ENCODE data around the gene TEDC1.

Gene TEDC1

DNA sequence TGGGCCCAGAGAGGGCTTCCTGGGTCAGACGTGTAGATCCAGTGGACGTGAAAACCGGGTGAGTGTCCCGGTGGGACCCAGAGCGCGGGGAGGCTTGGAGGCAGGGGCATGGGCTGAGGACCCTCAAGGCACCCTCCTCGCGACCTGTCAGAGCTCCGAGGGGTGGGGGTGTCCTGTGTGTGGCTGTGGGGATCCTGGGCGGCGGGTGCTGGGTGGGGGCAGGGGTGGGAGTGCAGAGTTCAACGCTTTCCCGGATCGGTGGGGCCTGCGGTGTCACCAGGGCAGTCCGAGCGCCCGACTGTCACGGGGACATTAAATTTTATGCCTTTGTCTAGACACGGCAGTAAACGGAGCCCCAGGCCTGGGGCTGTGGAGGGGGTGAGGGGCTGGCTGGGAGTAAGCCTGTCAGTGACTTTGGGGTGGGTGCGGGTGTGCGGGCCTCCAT, 36.4 kb downstream of the TEDC1 start:
- TF ChIP-seq, protein P1, sequence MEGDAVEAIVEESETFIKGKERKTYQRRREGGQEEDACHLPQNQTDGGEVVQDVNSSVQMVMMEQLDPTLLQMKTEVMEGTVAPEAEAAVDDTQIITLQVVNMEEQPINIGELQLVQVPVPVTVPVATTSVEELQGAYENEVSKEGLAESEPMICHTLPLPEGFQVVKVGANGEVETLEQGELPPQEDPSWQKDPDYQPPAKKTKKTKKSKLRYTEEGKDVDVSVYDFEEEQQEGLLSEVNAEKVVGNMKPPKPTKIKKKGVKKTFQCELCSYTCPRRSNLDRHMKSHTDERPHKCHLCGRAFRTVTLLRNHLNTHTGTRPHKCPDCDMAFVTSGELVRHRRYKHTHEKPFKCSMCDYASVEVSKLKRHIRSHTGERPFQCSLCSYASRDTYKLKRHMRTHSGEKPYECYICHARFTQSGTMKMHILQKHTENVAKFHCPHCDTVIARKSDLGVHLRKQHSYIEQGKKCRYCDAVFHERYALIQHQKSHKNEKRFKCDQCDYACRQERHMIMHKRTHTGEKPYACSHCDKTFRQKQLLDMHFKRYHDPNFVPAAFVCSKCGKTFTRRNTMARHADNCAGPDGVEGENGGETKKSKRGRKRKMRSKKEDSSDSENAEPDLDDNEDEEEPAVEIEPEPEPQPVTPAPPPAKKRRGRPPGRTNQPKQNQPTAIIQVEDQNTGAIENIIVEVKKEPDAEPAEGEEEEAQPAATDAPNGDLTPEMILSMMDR (conservative IDR thresholded peaks at IDR 0.05; ENCODE audit: low read depth, low read length), result no peak
- H3K4me3 ChIP-seq (ENCODE audit: low read length), result peak overlapping the region; percentile 36
- DNase-seq (ENCODE audit: low read depth), result no peak

DNA sequence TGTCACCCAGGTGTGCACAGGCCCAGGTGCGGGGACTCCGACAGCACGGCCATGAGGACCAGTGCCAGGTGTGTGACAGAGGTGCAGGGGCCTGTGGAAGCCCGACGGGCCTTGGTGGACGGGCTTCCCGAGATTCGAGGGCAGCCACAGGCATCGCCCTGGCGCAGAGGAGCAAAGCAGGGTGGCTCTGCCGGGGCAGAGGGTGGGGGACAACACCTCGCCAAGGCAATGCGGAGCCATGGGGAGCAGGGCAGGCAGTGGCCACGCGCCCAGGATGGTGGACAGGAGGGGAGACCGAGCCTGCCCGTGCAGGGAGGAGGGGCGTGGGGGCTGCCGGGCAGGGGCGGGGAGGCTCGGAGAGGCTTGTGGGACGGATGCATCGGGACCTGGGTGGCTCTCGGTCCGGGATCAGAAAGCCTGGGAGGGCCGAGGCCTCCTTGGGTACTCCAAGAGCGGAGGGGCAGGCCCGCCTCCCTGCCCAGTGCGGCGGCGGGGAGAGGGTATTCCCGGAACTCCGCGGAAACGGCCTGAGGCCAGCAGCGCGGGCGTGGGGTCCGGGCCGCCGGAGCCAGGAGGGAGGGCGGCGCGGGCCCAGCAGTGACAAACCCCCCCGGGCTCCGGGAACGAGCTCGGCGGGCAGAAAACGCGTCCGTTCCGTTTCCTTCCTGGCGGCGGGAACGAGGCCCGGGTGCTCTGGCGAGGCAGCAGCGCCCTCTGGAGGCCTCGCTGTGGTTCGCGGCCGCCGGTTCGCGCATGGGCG, 37.0 kb downstream of the TEDC1 start:
- DNase-seq (ENCODE audit: low read depth), result peak; percentile 4
- H3K4me3 ChIP-seq (ENCODE audit: low read length), result peak overlapping the region; percentile 30
- TF ChIP-seq, protein P1 (conservative IDR thresholded peaks at IDR 0.05; ENCODE audit: low read depth, low read length), result peak; percentile 71

DNA sequence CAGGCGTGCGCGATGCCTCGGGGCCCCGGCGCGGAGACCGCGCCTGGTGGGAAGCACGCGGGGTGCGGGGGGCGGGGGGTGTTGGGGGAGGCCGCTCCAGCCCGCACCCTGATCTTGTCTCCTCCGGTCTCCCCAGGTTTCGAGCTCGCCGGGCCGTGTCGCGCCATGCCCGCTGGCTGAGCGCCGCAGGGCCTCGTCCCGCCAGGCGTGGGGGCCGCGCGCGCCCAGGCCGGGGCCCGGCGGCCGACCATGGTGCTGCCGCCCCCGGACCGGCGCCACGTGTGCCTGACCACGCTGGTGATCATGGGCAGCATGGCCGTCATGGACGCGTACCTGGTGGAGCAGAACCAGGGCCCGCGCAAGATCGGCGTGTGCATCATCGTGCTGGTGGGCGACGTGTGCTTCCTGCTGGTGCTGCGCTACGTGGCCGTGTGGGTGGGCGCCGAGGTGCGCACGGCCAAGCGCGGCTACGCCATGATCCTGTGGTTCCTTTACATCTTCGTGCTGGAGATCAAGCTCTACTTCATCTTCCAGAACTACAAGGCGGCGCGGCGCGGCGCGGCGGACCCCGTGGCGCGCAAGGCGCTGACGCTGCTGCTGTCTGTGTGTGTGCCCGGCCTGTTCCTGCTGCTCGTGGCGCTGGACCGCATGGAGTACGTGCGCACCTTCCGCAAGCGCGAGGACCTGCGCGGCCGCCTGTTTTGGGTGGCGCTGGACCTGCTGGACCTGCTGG, 37.7 kb downstream of the TEDC1 start:
- no peak overlapping the region for H3K4me3 ChIP-seq (ENCODE audit: low read length)

DNA sequence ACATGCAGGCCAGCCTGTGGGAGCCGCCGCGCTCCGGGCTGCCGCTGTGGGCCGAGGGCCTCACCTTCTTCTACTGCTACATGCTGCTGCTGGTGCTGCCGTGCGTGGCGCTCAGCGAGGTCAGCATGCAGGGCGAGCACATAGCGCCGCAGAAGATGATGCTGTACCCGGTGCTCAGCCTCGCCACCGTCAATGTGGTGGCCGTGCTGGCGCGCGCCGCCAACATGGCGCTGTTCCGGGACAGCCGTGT, 38.2 kb downstream of the TEDC1 start:
- TF ChIP-seq, protein P1 (conservative IDR thresholded peaks at IDR 0.05; ENCODE audit: low read depth, low read length), result no peak
- no peak overlapping the region for H3K4me3 ChIP-seq (ENCODE audit: low read length)
- no peak for DNase-seq (ENCODE audit: low read depth)

More for the DNA sequence above, 37.7 kb downstream of the TEDC1 start:
- no peak for DNase-seq (ENCODE audit: low read depth)
- TF ChIP-seq, protein P1 (conservative IDR thresholded peaks at IDR 0.05; ENCODE audit: low read depth, low read length), result no peak

DNA sequence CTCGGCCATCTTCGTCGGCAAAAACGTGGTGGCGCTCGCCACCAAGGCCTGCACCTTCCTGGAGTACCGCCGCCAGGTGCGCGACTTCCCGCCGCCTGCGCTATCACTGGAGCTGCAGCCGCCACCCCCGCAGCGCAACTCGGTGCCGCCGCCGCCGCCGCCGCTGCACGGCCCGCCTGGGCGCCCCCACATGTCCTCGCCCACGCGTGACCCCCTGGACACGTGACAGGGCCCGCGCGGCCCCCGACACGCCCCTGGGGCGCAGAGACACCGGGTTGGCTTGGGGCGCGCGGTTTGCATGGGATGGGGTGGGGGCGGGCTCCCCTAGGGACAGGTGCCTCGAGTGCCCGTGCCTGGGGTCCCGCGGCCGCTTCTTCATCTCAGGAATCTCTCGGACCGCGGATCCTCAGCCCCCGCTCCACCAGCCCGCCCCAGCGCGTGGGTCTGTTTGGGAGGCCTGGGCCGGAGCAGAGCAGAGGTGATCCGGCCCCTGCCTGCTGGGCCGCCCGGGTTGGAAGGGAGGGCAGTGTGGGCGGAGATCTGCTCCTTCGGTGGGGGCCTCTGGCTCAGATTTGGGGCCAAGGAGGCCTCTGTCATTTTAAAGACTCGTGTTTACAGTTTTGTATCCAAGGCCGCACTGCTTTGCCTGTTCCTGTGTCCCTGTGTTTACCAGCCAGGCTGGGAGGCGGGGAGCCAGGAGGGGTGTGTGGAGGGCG, 38.7 kb downstream of the TEDC1 start:
- H3K4me3 ChIP-seq (ENCODE audit: low read length), result no peak overlapping the region
- TF ChIP-seq, protein P1 (conservative IDR thresholded peaks at IDR 0.05; ENCODE audit: low read depth, low read length), result no peak
- DNase-seq (ENCODE audit: low read depth), result no peak

DNA sequence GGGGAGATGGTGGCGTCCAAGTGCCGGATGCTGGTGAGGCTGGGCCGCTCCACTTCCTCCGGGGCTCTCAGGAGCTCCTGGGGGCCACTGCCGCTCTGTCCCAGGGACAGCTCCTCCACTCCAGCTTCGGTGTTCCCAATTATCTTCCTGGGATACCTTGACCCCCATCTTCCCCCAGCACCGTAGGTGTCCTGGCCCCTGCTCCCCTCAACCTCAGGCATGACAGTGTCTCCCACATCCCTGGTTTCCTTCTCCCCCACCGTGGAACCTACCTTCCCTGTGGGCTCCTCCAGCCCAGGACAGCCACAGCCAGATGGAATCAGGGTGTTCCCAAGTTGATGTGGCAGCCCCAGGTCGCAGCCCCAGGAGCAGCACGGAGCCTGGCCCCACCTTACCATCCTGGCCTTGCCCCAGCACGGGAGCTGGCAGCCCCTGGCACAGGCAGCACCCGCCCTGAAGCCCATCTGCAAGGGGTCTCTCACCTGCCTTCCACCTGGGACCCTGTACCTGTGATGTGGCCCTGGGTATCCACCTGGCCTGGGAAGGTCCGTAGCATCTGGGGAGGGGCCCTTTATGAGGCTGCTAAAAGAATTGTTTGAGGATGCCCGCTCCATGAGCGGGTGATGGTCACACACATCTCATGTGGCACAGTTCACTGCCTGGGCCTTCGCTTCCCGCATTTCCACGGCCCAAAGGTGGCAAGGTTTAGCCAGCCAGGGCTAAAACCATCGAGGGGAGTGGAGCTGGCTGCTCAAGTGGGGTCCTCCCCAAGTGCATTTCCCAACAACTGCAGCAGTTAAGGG, 39.4 kb downstream of the TEDC1 start:
- no peak overlapping the region for H3K4me3 ChIP-seq (ENCODE audit: low read length)
- TF ChIP-seq, protein P1 (conservative IDR thresholded peaks at IDR 0.05; ENCODE audit: low read depth, low read length), result no peak
- DNase-seq (ENCODE audit: low read depth), result no peak
